Measurements from ENCODE around the gene TP53I13. TPM values are rescaled to one million over a fixed set of nuclear protein-coding genes. Genes with fewer than 3 reads are reported as not detected.

The TP53I13 gene
- total and polyA plus RNA-seq, 2 of the 13 experiments (the other 11 are each of a cell fraction or from before 2014, with no cell fraction given), result 16.9 to 25.7 TPM

GRCh38 chr17:29593591-29594518 is 25.4 kb downstream of the TP53I13 start (continued):
- TF ChIP-seq THAP11 (CRISPR knock-in tag; IDR thresholded peaks at IDR 0.05), result peak; percentile 70
- peak; percentile 58 for TF ChIP-seq ZNF7 (CRISPR knock-in tag; IDR thresholded peaks at IDR 0.05)
- 0 out of 2 replicates have a peak, but pooled peaks have one; percentile 22 for TF ChIP-seq MYPOP (CRISPR knock-in tag; IDR thresholded peaks at IDR 0.05)
- TF ChIP-seq AHR (CRISPR knock-in tag; IDR thresholded peaks at IDR 0.05), result peak; percentile 95; the same call in 1 of the 2 replicates
- peak; percentile 57; the same call in 1 of the 2 replicates for TF ChIP-seq ZBTB7B (CRISPR knock-in tag; IDR thresholded peaks at IDR 0.05)
- peak; percentile 42; the same call in 1 of the 2 replicates for TF ChIP-seq FOXK1 (CRISPR knock-in tag; IDR thresholded peaks at IDR 0.05; ENCODE audit: borderline replicate concordance, low read depth)
- TF ChIP-seq ARNTL (CRISPR knock-in tag; IDR thresholded peaks at IDR 0.05), result no peak
- TF ChIP-seq CHD4 (IDR thresholded peaks at IDR 0.05; ENCODE audit: borderline replicate concordance, low read length), result no peak
- TF ChIP-seq ZNF263 (CRISPR knock-in tag; IDR thresholded peaks at IDR 0.05), result peak; percentile 37; the same call in 1 of the 2 replicates
- peak; percentile 74 for TF ChIP-seq E2F5 (CRISPR knock-in tag; conservative IDR thresholded peaks at IDR 0.05)
- peak; percentile 67; the same call in 1 of the 2 replicates for TF ChIP-seq SAP130 (CRISPR knock-in tag; IDR thresholded peaks at IDR 0.05; ENCODE audit: low read depth)
- peak; percentile 54 for TF ChIP-seq ZFX (CRISPR knock-in tag; IDR thresholded peaks at IDR 0.05; ENCODE audit: low read depth)
- peak; percentile 66; the same call in 1 of the 2 replicates for TF ChIP-seq ZSCAN9 (CRISPR knock-in tag; IDR thresholded peaks at IDR 0.05; ENCODE audit: borderline replicate concordance)
- TF ChIP-seq SPEN (CRISPR knock-in tag; IDR thresholded peaks at IDR 0.05; ENCODE audit: low read depth), result peak; percentile 42; the same call in 1 of the 2 replicates
- peak; percentile 73 for TF ChIP-seq ZBTB25 (CRISPR knock-in tag; IDR thresholded peaks at IDR 0.05)
- TF ChIP-seq MLX (CRISPR knock-in tag; IDR thresholded peaks at IDR 0.05), result no peak
- TF ChIP-seq PATZ1 (CRISPR knock-in tag; IDR thresholded peaks at IDR 0.05), result peak; percentile 18; the same call in 1 of the 2 replicates
- TF ChIP-seq ZBTB1 (CRISPR knock-in tag; IDR thresholded peaks at IDR 0.05; ENCODE audit: borderline replicate concordance), result peak; percentile 79; the same call in 1 of the 2 replicates

Data from HepG2 (cell line).